Epidermal melanocyte (primary cell): ENCODE data around the gene CEP126.
"Not testable (repeated sequence)": the region's sequence is repeated elsewhere in the genome, so short reads cannot be mapped to it uniquely, and the experiment has no call there.

Experiments
- DNase-seq: peaks from one replicate; pipeline ENCODE4 v3.0.0; 2011; ENCODE audit warnings: low spot score; ENCODE audit not compliant: insufficient read length

Gene CEP126

DNA sequence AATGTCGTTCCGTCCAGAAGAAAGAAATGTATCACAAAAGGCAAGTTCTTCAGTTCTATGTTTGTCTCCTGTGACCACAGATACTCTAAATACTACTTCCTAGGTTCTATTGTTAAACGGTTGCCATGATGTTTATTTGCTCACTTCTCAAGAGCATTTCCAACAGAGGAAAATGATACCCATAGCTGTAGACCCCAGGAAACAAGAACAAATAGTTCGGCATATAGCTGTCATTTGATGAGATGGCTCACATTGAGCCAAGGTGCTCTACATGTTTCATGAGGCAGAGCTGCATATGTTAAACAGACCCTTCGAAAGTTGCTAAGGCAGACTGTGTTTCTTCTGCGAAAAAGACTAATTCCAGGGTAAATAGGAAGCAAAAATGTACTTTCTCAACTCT lies 16.9 kb downstream of the CEP126 start:
- DNase-seq = no peak

DNA sequence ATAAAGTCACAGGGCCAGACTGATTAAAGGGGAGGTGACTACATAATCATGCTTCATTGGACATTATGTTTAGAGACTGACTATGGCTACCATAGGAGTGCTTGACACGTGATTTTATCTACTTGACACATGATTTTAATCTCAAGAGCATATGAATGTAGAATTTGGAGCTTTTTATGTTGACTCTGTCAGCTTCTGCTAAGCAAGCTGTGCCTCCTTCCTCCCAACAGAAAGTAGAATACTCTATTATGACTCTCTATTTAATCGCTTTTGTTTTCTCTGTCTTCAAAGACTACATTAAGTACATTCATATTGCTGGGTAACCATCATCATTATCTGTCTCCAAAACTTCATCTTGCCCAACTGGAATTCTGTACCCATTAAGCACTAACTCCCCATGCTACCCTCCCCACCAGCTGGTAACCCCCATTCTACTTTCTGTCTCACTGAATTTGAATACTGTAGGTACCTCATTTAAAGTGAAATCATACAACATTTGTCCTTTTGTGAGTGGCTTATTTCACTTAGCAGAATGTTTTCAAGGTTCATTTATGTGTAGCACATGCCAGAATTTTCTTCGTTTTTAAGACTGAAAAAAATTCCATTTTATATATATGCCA lies 26.2 kb downstream of the CEP126 start:
- no peak for DNase-seq

DNA sequence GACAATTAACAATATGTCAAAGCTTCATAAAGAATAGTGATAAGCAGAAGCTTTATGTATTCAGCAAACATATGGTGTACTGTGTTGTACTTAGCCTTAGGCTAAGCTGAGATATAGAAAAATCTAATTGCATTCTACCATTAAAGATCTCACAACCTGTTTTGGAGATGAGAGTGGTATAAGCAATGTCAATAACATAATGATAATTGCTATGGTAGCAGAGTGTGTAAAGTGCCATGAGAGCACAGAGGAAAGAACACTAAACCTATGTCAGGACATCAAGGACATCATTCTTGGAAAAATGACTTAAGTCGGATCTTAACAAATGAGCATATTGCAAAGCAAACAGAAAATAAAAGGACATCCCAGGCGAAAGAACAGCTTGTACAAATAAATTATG lies 30.1 kb downstream of the CEP126 start:
- DNase-seq = no peak

DNA sequence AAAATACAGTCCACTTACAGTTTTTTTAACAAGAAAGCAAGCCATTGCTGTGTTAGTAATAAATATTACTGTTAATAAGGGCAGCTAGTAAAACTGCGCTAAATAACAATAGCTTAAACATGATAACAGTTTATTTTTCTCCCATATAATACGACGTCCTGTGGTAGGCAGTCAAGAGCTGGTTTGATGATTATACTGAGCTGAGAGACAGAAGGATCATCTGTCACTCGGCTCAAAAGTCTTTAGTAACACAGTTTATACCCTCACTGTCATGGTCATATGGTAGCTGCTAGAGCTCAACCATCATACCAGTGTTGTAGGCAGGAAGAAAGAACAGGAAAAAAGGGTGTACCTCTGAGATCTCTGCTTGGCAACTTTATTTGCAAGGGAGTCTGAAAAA lies 30.6 kb downstream of the CEP126 start:
- no peak for DNase-seq

DNA sequence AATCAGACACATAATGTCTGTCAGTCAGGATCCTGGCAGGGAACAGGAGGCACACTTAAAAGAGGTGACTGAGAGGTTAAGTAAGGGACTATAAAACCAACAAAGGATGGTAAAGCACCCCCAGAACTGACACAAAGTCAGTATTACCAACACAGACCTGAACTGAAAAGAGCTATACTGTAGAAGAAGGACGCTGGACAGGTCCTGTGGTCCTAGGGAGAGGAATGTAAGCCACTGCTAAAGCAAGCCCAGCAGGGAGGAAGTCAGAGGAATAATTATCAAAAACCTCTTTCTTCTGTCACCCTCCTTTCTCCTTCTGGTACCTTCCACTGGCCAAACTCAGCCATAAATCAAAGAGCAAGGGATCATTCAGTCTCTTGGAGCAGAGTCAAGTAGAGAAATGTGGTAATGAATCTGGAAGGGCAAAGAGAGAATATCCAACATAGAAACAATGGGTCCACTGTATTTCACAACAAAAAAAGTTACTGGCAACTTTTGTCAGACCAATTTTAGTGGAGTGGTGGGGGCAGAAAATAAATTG lies 34.9 kb downstream of the CEP126 start:
- DNase-seq = no peak

DNA sequence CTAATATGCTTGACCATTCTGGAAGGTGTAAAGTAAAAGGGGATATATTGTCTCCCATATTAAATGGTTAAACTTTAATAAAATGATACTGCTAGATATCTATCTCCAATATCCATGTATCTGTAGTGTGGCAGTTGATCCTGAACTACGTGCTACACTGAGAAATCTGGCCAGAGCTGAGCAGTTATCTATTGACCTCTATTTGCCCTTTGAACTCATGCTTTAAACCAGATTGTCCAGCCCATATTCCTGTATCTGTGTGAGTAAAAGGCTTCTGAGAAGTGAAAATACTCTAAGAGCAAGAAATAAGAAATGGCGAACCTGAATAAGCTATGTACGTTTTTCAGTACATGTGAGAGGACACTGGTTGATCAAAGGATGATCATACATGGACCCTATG lies 40.5 kb downstream of the CEP126 start:
- no peak for DNase-seq

DNA sequence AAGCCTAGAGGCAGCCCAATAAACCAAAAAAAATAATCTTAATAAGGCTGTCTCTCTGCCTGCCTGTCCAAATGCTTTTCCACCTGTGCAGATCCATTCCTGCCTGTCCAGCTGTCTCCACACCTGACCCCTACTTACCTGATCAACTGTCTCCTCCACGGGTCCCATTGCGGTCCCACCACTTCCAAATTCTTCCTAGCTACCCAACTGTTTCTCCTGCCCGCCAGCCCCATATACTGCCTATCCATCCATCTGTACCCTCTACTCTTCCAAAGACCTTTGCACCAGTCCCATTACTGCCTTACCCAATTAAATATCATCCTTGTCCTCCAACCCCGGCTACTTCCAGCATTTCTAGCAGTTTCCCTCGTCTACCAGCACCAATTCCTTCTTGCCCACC lies 40.9 kb downstream of the CEP126 start:
- DNase-seq = no peak

DNA sequence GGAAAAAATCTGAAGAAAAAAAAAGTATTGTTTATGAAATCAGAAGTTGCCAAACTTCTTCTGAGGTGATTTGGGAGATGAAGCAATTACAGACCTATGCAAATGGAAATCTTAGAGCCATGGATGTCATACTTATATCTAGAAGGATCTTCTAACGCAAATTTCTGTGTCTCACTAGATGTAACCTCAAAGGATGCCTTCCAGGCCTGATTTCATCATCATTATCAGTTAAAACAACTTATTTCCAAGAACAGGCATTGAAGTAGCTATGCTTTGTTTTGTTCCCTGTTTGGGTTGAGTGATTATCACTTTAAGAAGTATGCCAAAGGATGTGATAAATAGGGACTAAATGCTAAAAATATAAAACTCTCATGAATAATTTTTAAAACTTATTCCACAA lies 45.4 kb downstream of the CEP126 start:
- DNase-seq = no peak

DNA sequence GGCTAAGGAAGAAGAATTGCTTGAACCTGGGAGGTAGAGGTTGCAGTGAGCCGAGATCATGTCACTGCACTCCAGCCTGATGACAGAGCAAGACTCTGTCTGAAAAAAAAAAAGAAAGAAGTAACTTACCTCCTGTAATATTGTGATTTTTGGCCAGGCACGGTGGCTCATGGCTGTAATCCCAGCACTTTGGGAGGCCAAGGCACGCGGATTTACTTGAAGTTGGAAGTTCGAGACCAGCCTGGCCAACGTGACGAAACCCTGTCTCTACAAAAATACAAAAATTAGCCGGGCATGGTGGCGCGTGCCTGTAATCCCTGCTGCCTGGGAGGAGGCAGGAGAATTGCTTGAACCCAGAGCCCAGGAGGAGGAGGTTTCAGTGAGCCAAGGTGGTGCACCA lies 49.4 kb downstream of the CEP126 start:
- DNase-seq = not testable (repeated sequence)

DNA sequence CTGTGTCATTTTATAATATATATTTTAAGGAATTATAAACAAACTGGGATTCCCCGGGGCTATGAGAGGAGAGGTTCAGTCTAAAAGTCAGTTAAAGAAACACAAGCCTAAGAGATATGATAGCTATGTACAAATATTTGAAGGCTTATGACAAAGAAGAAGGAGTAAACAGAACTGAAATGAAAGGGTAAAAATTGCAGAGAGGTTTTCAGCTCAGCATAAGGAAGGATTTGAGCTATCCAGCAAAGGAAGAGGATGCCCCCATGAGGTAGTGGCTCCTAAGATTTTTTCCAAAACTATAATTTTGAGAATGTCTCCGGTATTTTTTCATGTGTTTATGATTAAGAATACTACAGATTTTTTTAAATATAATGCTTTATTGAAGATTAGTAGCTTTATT lies 59.4 kb downstream of the CEP126 start:
- no peak for DNase-seq

DNA sequence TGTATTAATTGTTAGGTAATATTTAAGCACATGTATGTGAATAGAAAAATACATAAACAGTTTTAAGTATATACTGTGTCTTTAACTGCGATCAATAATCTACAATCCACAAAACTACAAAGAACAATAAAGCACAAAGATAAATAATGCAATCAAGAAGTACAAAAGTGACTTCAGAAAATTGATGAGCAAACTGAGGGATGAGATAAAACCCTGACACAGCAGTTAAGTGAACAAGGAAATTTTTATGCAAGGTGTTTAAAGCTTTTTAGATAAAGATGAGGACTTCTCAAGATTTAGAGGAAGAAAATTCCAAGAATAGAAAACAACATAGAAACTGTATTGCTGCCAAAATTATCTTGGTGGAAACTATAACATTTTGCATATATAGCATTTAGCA lies 60.0 kb downstream of the CEP126 start:
- no peak for DNase-seq

DNA sequence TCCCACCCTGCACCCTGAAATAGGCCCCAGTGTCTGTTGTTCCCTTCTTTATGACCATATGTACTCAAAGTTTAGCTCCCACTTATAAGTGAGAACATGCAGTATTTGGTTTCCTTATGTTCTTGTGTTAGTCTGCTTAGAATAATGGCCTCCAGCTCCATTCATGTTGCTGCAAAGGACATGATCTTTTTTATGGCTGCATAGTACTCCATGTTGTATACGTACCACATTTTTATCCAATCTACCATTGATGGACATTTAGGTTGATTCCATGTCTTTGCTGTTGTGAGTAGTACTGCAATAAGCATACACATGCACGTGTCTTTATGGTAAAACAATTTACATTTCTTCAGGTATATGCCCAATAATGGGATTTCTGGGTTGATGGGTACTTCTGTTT lies 60.9 kb downstream of the CEP126 start:
- DNase-seq = no peak

DNA sequence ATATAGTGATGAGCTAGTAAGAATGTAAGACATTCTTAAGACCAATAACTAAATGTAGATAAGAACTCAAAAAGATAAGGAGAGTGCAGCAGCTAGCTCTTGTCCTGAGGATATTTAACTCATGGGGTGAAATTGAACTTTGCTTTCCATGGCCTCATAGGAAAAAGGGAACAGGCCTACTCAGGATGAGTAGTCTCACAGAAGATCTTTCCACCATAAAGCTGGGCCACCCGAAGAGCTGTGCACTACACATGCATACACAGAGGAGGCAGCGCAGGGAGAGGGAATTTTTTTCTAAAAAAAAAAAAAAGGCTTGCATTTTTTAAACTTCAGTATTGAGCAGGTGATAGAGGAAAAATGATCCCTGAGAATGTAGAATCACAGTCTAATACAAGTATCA lies 72.6 kb downstream of the CEP126 start:
- DNase-seq = no peak

DNA sequence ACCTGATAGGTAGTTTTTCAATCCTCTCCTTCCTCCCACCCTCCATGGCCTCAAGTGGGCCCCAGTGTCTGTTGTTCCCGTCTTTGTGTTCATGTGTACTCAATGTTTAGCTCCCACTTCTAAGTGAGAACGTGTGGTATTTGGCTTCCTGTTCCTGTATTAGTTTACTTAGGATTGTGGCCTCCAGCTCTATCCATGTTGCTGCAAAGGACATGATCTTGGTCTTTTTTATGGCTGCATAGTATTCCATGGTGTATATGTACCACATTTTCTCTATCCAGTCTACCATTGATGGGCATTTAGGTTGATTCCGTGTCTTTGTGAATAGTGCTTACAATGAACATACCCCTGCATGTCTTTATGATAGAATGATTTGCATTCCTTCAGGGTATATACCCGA lies 78.4 kb downstream of the CEP126 start:
- DNase-seq = no peak

DNA sequence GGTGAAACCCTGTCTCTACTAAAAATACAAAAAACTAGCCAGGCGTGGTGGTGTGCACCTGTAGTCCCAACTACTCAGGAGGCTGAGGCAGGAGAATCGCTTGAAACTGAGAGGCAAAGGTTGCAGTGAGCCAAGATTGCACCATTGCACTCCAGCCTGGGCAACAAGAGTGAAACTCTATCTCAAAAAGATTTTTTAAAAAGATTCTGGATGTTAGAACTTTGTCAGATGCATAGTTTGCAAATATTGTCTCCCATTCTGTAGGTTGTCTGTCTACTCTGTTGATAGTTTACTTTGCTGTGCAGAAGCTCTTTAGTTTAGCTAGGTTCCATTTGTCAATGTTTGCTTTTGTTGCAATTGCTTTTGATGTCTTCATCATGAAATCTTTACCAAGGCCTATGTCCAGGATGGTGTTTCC lies 79.3 kb downstream of the CEP126 start:
- DNase-seq = not testable (repeated sequence)

DNA sequence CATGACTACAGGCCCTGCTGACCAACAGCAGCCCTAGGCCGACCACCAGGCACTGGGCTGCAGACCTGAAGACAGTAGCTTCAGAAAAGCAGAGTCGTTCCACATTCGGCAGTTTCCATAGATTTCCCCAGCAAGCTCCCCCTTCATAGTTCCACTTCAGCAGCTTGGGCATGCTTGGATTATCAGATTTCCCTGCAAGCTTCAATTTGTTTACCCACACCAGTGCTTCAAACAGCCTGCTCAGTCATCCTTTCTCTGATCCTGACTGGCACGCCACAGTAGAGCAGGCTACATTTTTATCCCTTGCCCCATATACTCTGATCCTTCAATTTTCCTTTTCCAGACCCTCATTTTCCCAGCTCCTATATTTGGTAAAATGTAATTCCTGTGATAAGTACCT lies 81.3 kb downstream of the CEP126 start:
- no peak for DNase-seq

DNA sequence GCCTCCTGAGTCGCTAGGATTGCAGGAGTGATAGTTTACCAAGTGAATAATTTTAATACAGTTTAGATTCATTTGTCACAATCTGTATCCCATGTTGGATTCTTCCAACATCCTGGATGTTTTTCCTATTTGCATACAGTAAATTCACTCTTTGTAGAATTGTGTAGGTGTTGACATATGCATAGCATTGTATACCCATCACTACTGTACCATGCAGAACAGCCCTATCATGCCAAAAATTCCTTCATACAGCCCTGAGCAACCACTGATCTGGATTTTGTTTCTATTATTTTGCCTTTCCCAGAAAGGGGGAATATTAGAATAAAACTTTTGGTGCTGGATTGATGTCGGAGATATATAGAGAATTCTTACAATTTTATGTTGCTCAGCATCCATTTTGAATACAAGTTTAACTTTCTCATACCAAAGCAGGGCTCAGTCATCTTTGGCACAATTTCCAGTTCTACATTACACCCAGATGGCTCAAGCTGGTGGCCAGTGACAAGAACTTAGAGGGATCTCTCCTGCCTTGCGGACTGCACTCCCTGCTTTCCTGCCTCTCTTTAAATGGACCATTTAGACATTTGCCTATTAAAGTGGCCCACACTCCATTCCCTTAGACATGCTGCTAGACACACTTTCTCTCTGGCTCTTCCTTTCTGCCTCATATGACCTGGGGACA lies 87.0 kb downstream of the CEP126 start:
- DNase-seq = no peak

DNA sequence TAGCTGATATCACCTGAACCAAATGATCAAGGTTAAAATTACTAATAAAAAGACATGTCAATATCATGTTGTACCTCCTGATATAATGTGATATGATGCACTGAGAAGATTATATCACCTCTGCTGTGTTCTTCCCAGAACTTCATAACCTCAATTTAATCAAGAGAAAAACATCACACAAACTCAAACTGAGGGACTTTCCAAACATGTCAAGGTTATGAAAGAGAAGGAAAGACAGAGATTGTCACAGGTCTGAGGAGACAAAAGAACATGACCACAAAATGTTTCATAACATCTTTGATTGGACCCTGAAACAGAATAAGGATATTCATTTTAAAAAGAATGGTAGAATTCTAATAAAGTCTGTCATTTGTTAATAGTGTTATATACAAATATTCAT lies 89.4 kb downstream of the CEP126 start:
- DNase-seq = no peak

DNA sequence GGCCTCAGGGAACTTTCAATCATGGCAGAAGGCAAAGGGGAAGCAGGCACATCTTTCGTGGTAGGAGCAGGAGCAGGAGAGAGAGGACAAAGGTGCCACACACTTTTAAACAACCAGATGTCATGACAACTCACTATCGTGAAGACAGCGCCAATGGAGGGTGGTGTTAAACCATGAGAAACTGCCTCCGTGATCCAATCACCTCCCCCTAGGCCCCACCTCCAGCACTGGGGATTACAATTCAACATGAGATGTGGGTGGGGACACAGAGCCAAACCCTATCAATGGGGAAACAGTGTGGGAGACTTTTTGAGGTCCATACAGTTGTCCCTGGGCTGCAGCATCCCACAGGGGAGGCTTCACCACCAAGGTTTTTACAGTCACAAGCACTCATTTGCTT lies 90.5 kb downstream of the CEP126 start:
- DNase-seq = no peak

DNA sequence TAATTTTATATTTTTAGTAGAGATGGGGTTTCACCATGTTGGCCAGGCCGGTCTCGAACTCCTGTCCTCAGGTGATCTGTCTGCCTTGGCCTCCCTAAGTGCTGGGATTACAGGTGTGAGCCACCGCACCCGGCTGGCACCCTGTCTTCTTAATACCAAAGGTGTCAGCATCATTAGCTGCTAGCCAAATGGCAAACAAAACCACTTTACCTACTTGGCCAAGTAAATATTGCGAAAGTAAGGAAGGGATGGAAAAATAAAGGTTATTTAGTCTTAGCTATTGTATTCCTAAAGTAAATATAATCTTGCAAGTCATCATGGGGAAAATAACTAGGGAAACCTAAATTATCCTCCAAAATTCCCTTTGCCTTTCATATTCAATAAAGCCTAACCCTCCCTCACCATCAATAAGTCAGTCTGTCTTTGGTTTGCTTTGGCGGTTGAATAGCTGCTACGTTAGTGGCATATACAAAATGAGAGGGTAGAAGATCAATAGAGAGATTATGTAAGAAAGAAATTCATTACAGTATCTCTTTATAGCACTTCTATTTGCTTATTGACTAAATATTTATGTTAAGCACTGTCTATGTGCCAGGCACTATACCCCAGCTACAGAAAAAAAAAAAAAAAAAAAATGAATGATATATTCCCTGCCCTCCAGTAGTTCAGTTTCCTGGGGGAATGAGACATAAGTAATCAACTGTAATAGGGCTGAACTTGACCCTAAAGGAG lies 92.2 kb downstream of the CEP126 start:
- no peak for DNase-seq

DNA sequence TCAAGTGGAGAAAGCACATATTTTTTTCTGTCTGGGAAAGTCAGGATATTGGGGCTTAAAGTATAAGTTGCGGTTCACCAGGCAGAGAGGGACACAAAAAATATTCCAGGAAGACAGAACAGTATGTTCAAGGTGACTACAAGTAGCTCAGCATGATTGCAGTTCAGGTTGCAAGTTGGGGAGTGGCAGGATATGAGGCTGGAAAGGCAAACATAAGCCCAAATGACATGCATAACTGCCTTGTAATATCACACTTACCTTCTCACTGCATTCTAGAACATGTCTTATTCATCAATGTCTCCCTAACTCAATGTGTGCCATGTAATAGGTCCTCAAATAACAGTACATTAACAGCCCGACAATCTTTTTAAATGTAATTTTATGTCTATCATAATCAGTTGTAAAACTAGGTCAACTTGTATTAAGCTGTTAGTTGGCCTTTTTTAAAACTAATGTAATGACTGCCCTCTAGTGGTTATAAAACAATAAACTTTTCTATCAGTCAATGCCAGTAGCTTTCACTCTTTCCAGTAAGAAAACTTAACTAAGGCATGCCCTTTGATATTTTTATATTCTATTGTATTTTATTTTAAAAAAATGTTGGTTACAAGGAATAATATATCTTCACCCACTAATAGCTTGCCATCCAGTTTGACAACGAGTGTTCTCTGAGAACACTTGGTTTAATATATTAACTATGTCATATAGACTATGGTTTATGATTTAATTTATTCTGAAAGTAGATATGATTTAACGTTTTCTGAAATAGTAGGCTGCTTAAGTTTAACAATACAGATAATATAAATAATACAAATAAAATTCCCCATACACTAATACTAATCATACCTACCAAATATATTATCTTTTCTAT lies 93.0 kb downstream of the CEP126 start:
- peak; percentile 49 for DNase-seq
